Muscle of back (tissue), 13 donors: ENCODE results near the gene SEPTIN8. TPM values are rescaled to one million over a fixed set of nuclear protein-coding genes. Genes with fewer than 3 reads are reported as not detected.

Source experiments
- DNase-seq, 3 donors: peaks; one replicate each; pipeline versions ENCODE4 v3.0.0 to v3.0.0-alpha.2; 2013
- long read RNA-seq, 9 donors: transcript quantifications; one replicate each; lab custom pipeline, GENCODE V29; 2026
- polyA plus RNA-seq, 10 donors: library from polyadenylated mRNA; unstranded; fragments of 120-200 nt; gene quantifications; one replicate each; pipeline ENCODE4 v1.2.1, GENCODE V29; 2013; ENCODE audit not compliant: insufficient read length in 10 of 10

Gene SEPTIN8
- polyA plus RNA-seq, result 10 to 100 TPM; 36.6 to 58.2 (median 43.5) TPM
- long read RNA-seq, donor 1, full-length matches to known transcripts, result 5 of 5 reads
- long read RNA-seq, donor 1, partial matches to known transcripts, result 0 of 5 reads
- long read RNA-seq, donor 1, other reads (novel, unspliced or antisense), result 0 of 5 reads
- long read RNA-seq, donor 2, full-length matches to known transcripts, result 6 of 6 reads
- long read RNA-seq, donor 2, partial matches to known transcripts, result 0 of 6 reads
- long read RNA-seq, donor 2, other reads (novel, unspliced or antisense), result 0 of 6 reads
- long read RNA-seq, donor 3, result 0 reads
- long read RNA-seq, donor 4, full-length matches to known transcripts, result 3 of 3 reads
- long read RNA-seq, donor 4, partial matches to known transcripts, result 0 of 3 reads
- long read RNA-seq, donor 4, other reads (novel, unspliced or antisense), result 0 of 3 reads
- long read RNA-seq, donor 5, full-length matches to known transcripts, result 5 of 11 reads
- long read RNA-seq, donor 5, partial matches to known transcripts, result 0 of 11 reads
- long read RNA-seq, donor 5, other reads (novel, unspliced or antisense), result 6 of 11 reads
- long read RNA-seq, donor 6, full-length matches to known transcripts, result 2 of 2 reads
- long read RNA-seq, donor 6, partial matches to known transcripts, result 0 of 2 reads
- long read RNA-seq, donor 6, other reads (novel, unspliced or antisense), result 0 of 2 reads
- long read RNA-seq, donor 7, full-length matches to known transcripts, result 5 of 5 reads
- long read RNA-seq, donor 7, partial matches to known transcripts, result 0 of 5 reads
- long read RNA-seq, donor 7, other reads (novel, unspliced or antisense), result 0 of 5 reads
- long read RNA-seq, donor 8, full-length matches to known transcripts, result 2 of 2 reads
- long read RNA-seq, donor 8, partial matches to known transcripts, result 0 of 2 reads
- long read RNA-seq, donor 8, other reads (novel, unspliced or antisense), result 0 of 2 reads
- long read RNA-seq, donor 9, full-length matches to known transcripts, result 1 of 1 reads
- long read RNA-seq, donor 9, partial matches to known transcripts, result 0 of 1 reads
- long read RNA-seq, donor 9, other reads (novel, unspliced or antisense), result 0 of 1 reads

GRCh38 chr5:132777209-132778069 lies at the start of gene SEPTIN8:
Gene SEPTIN8, minus strand, starts transcription at chr5:132777239. Its CDS starts 102 bp downstream, at chr5:132777137.
- DNase-seq, result peak; percentile 44 to 76 (median 62)

GRCh38 chr5:132826424-132827082 lies 49.5 kb upstream of the SEPTIN8 start:
- no peak for DNase-seq

- peak in 1 of 3 donors; percentile 50 for DNase-seq
Observed at GRCh38 chr5:132825834-132826391, 48.9 kb upstream of the SEPTIN8 start.

GRCh38 chr5:132825033-132825833 lies 48.2 kb upstream of the SEPTIN8 start:
- peak in 1 of 3 donors; percentile 54 for DNase-seq

- DNase-seq, result no peak
Observed at GRCh38 chr5:132824426-132824825, 47.4 kb upstream of the SEPTIN8 start.

- DNase-seq, result no peak
Observed at GRCh38 chr5:132823481-132824050, 46.5 kb upstream of the SEPTIN8 start.

GRCh38 chr5:132822650-132823480 lies 45.8 kb upstream of the SEPTIN8 start:
- DNase-seq, result peak in 1 of 3 donors; percentile 80

- DNase-seq, result no peak
Observed at GRCh38 chr5:132821791-132822190, 44.8 kb upstream of the SEPTIN8 start.

GRCh38 chr5:132821350-132821749 lies 44.3 kb upstream of the SEPTIN8 start:
- DNase-seq, result no peak

- DNase-seq, result peak; percentile 79 to 91 (median 86)
Observed at GRCh38 chr5:132820162-132820754, 43.2 kb upstream of the SEPTIN8 start.

- no peak for DNase-seq
Observed at GRCh38 chr5:132819468-132819867, 42.4 kb upstream of the SEPTIN8 start.

- DNase-seq, result no peak
Observed at GRCh38 chr5:132817011-132817410, 40.0 kb upstream of the SEPTIN8 start.

GRCh38 chr5:132816554-132816953 lies 39.5 kb upstream of the SEPTIN8 start:
- no peak for DNase-seq

GRCh38 chr5:132816083-132816482 lies 39.0 kb upstream of the SEPTIN8 start:
- DNase-seq, result no peak

GRCh38 chr5:132815454-132815853 lies 38.4 kb upstream of the SEPTIN8 start:
- DNase-seq, result no peak

- no peak for DNase-seq
Observed at GRCh38 chr5:132814503-132815294, 37.7 kb upstream of the SEPTIN8 start.
